Measurements from ENCODE around the gene PSD. TPM values are rescaled to one million over a fixed set of nuclear protein-coding genes. Genes with fewer than 3 reads are reported as not detected.

The PSD gene
- total and polyA plus RNA-seq, 10 of the 15 experiments (the other 5 are each of a cell fraction or from before 2014, with no cell fraction given): 0.11 to 2.0 (median 0.49) TPM; not detected in 2

GRCh38 chr10:102432162-102432950 is 13.8 kb upstream of the PSD start, which contains the start of gene CUEDC2 (continued):
- TF ChIP-seq ZBTB40 (IDR thresholded peaks at IDR 0.05; ENCODE audit: borderline replicate concordance): peak; percentile 36; the same call in 1 of the 2 replicates
- TF ChIP-seq RAD51 (IDR thresholded peaks at IDR 0.05): no peak
- TF ChIP-seq FOS (IDR thresholded peaks at IDR 0.05; ENCODE audit: borderline replicate concordance, extremely low read depth, insufficient read length): no peak
- TF ChIP-seq CUX1 (IDR thresholded peaks at IDR 0.05; ENCODE audit: insufficient replicate concordance, low read depth, low read length): no peak
- TF ChIP-seq SP1 (IDR thresholded peaks at IDR 0.05; ENCODE audit: low read depth, low read length): peak; percentile 89
- peak; percentile 48; the same call in 1 of the 3 replicates for TF ChIP-seq POU2F2 (IDR thresholded peaks at IDR 0.05; ENCODE audit: borderline replicate concordance, low read depth, low read length)
- no peak for TF ChIP-seq ZBTB33 (IDR thresholded peaks at IDR 0.05)
- no peak for TF ChIP-seq ZNF592 (IDR thresholded peaks at IDR 0.05)
- no peak for TF ChIP-seq IRF3 (IDR thresholded peaks at IDR 0.05)

Measured in GM12878 (cell line).